ENCODE measurements around the gene C5orf34.
"Not testable (repeated sequence)": the region's sequence is repeated elsewhere in the genome, so short reads cannot be mapped to it uniquely, and the experiment has no call there.

The C5orf34 gene

DNA sequence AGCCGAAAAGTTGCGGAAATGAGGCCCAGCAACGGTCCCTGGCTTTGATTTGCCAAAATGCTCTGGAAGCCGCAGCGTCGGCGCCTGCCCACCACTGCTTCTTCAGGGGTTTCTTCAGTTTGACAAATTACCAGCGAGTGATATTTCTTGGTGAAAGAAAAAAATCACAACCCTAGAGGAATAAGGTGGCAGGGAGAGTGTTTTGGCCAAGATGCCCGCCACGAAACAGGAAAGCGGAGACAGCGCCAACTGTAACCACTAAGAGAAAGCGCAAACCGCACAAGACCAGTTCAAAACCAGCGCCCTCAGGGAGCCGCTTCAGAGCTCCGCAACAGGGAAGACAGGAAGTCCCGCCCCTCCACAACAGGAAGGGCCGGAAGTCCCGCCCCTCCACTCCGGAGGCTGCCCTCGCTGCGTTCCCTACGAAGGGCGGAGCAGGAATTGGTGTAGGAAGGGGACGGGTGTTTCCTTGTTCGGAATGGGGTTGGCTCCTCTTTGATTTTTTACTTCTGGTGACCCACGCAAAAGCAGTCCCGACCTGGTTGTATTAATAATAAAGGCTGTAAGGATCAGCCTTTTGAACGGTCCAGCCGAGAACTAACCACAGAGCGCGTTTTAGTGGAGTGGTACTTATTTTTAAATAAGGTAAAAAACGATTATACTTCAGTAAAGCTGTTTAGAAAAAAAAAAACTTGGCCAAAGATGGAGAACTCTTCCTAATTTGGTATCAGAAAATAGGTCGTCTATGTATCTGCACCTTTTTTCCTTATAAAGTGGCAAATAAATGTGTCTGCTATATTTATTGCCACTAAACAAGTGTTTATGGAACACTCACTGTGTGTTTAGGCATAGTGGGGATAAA is at the start of gene C5orf34:
Gene C5orf34, minus strand, starts transcription at position 333 of the 862 bp plus-strand sequence. CDS start 5,809 bp downstream, outside the sequence.
- Mint-ChIP-seq H3K27ac (peak within 1 kb of the TSS; percentile 97), H3K27me3 (ENCODE audit: low read depth) (no peaks in the 10 kb centered on the region), H3K4me1 (ENCODE audit: low read depth) (peaks cover 30% of the 10 kb centered on the region), H3K9me3 (no peaks in the 10 kb centered on the region), H3K4me3 (peak within 1 kb of the TSS; percentile 90), H3K36me3 (ENCODE audit: low read depth) (peaks cover 9% of the 10 kb centered on the region)

GRCh38 chr5:43564289-43564850 is 49.4 kb upstream of the C5orf34 start:
- Mint-ChIP-seq H3K4me1 (ENCODE audit: low read depth) (no peaks in the 10 kb centered on the region), H3K9me3 (no peaks in the 10 kb centered on the region), H3K27ac (no peak overlapping the region), H3K27me3 (ENCODE audit: low read depth) (peaks cover 16% of the 10 kb centered on the region), H3K4me3 (no peak overlapping the region), H3K36me3 (ENCODE audit: low read depth) (no peaks in the 10 kb centered on the region)

- Mint-ChIP-seq H3K4me3 (no peak overlapping the region), H3K36me3 (ENCODE audit: low read depth) (no peaks in the 10 kb centered on the region), H3K4me1 (ENCODE audit: low read depth) (no peaks in the 10 kb centered on the region), H3K27ac (no peak overlapping the region), H3K27me3 (ENCODE audit: low read depth) (peaks cover 16% of the 10 kb centered on the region), H3K9me3 (no peaks in the 10 kb centered on the region)
Observed at GRCh38 chr5:43563321-43563720, 48.4 kb upstream of the C5orf34 start.

DNA sequence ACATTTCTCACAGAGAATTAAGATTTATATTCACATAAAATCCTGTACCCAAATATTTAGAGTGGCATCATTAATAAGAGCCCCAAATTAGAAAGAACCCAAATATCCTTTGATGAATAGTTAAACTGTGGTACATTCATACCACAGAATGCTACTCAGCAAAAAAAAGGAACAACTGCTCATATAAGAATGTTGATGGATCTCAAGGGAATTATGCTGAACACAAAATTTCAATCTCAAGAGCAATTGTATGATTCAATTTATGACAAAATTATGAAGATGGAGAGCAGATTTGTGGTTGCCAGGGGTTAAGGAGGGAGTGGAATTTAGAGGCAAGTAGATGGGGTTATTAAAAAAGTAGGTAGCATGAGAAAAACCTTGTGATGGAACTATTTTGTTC is 46.4 kb upstream of the C5orf34 start:
- Mint-ChIP-seq H3K4me3 (no peak overlapping the region), H3K27me3 (ENCODE audit: low read depth) (peaks cover 16% of the 10 kb centered on the region)

DNA sequence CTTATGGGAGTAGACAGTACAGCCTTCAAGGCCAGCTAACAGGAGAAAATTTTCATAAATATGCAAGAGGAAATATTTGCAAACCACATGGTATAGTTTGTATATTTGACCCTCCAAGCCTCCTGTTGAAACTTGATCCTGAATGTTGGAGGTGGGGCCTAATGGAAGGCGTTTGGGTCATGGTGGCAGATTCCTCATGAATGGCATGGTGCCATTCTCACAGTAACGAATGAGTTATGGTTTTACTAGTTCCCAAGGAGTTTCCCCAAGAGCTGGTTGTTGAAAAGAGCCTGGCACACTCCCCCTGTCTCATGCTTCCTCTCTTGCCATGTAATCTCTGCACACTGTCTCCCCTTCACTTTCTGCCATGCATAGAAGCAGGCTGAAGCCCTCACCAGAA is 45.2 kb upstream of the C5orf34 start:
- no peaks in the 10 kb centered on the region for H3K36me3 Mint-ChIP-seq (ENCODE audit: low read depth)
- peaks cover 16% of the 10 kb centered on the region for H3K27me3 Mint-ChIP-seq (ENCODE audit: low read depth)
- H3K27ac Mint-ChIP-seq = no peak overlapping the region
- H3K4me1 Mint-ChIP-seq (ENCODE audit: low read depth) = peaks cover 11% of the 10 kb centered on the region
- H3K4me3 Mint-ChIP-seq = no peak overlapping the region
- no peaks in the 10 kb centered on the region for H3K9me3 Mint-ChIP-seq

More for the DNA sequence above, 46.4 kb upstream of the C5orf34 start:
- peaks cover 6% of the 10 kb centered on the region for H3K4me1 Mint-ChIP-seq (ENCODE audit: low read depth)
- H3K36me3 Mint-ChIP-seq (ENCODE audit: low read depth) = no peaks in the 10 kb centered on the region
- H3K9me3 Mint-ChIP-seq = no peaks in the 10 kb centered on the region
- no peak overlapping the region for H3K27ac Mint-ChIP-seq

DNA sequence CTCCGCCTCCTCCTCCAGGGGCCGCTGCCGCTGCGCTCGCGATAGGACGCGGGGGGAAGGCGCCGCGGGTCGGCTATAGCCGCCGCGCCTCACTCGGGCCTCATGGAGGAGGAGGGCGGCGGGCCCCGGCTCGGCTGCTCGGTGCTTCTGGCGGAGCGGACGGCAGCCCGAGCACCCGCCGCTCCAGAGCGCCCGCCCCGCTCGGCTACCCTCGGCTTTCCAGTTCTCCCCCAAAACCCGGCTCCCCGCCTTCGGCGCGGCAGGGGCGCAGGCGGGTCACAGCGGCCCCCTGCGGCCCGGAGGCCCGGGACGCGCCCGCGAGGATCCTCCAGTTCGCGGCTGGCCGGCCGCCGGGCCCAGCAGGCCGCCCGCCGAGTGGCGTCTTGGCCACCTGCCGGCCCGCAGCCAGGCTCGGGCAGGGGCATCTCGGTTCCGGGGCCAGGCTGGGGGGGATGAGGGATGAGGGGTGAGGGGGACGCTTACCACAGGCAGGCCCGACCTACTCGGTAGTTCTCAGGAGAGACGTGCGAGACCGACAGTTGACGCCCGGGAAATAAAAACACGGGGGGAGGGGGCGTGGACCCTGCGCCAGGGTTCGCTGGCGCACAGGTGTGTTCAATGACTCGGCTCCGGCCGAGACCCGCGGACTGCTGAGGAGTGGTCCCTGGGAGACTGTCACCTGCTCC is 42.1 kb upstream of the C5orf34 start, which contains the start of gene PAIP1:
Gene PAIP1, minus strand, starts transcription at position 221 of the 686 bp plus-strand sequence. CDS start 231 bp downstream, outside the sequence.
- Mint-ChIP-seq H3K27me3 (ENCODE audit: low read depth) (peaks cover 13% of the 10 kb centered on the region), H3K4me3 (peak within 1 kb of the TSS; percentile 87), H3K36me3 (ENCODE audit: low read depth) (peaks cover 2% of the 10 kb centered on the region), H3K27ac (peak within 1 kb of the TSS; percentile 89), H3K4me1 (ENCODE audit: low read depth) (peaks cover 14% of the 10 kb centered on the region), H3K9me3 (no peaks in the 10 kb centered on the region)

- not testable (repeated sequence) for H3K9me3 Mint-ChIP-seq
Observed at GRCh38 chr5:43556607-43556856, 41.6 kb upstream of the C5orf34 start.

GRCh38 chr5:43555895-43556606 is 41.1 kb upstream of the C5orf34 start:
- peaks cover 3% of the 10 kb centered on the region for H3K36me3 Mint-ChIP-seq (ENCODE audit: low read depth)
- H3K27ac Mint-ChIP-seq = peak overlapping the region; percentile 89
- peaks cover 9% of the 10 kb centered on the region for H3K27me3 Mint-ChIP-seq (ENCODE audit: low read depth)
- H3K4me3 Mint-ChIP-seq = peak overlapping the region; percentile 87
- no peaks in the 10 kb centered on the region for H3K9me3 Mint-ChIP-seq
- H3K4me1 Mint-ChIP-seq (ENCODE audit: low read depth) = peaks cover 15% of the 10 kb centered on the region

More at GRCh38 chr5:43556607-43556856, 41.6 kb upstream of the C5orf34 start:
- not testable (repeated sequence) for H3K27ac Mint-ChIP-seq; H3K4me3 Mint-ChIP-seq; H3K36me3 Mint-ChIP-seq (ENCODE audit: low read depth)
- Mint-ChIP-seq H3K4me1 (ENCODE audit: low read depth) (peaks cover 14% of the 10 kb centered on the region), H3K27me3 (ENCODE audit: low read depth) (peaks cover 12% of the 10 kb centered on the region)

GRCh38 chr5:43554497-43554896 is 39.5 kb upstream of the C5orf34 start:
- Mint-ChIP-seq H3K36me3 (ENCODE audit: low read depth) (peaks cover 6% of the 10 kb centered on the region), H3K27me3 (ENCODE audit: low read depth) (peaks cover under 1% of the 10 kb centered on the region), H3K4me1 (ENCODE audit: low read depth) (peaks cover 19% of the 10 kb centered on the region), H3K4me3 (no peak overlapping the region), H3K27ac (no peak overlapping the region), H3K9me3 (no peaks in the 10 kb centered on the region)

GRCh38 chr5:43553381-43553780 is 38.4 kb upstream of the C5orf34 start:
- Mint-ChIP-seq H3K4me1 (ENCODE audit: low read depth) (peaks cover 19% of the 10 kb centered on the region), H3K27me3 (ENCODE audit: low read depth) (no peaks in the 10 kb centered on the region), H3K4me3 (no peak overlapping the region), H3K9me3 (no peaks in the 10 kb centered on the region), H3K36me3 (ENCODE audit: low read depth) (peaks cover 10% of the 10 kb centered on the region), H3K27ac (no peak overlapping the region)

- H3K4me1 Mint-ChIP-seq (ENCODE audit: low read depth) = peaks cover 12% of the 10 kb centered on the region
- H3K4me3 Mint-ChIP-seq = no peak overlapping the region
- no peak overlapping the region for H3K27ac Mint-ChIP-seq
- peaks cover 12% of the 10 kb centered on the region for H3K36me3 Mint-ChIP-seq (ENCODE audit: low read depth)
- no peaks in the 10 kb centered on the region for H3K27me3 Mint-ChIP-seq (ENCODE audit: low read depth)
- no peaks in the 10 kb centered on the region for H3K9me3 Mint-ChIP-seq
Observed at GRCh38 chr5:43551731-43552130, 36.8 kb upstream of the C5orf34 start.

DNA sequence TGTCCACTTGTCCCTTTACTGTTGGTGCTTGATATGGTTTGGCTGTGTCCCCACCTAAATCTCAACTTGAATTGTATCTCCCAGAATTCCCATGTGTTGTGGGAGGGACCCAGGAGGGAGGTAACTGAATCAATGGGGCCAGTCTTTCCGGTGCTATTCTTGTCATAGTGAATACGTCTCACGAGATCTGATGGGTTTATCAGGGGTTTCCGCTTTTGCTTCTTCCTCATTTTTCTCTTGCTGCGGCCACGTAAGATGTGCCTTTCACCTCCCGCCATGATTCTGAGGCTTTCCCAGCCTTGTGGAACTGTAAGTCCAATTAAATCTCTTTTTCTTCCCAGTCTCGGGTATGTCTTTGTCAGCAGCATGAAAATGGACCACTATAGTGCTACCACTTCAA is 34.3 kb upstream of the C5orf34 start:
- H3K36me3 Mint-ChIP-seq (ENCODE audit: low read depth) = peaks cover 28% of the 10 kb centered on the region
- H3K27ac Mint-ChIP-seq, H3K9me3 Mint-ChIP-seq: not testable (repeated sequence)

GRCh38 chr5:43548358-43548757 is 33.4 kb upstream of the C5orf34 start:
- Mint-ChIP-seq H3K27ac (no peak overlapping the region), H3K9me3 (no peaks in the 10 kb centered on the region), H3K4me3 (no peak overlapping the region), H3K36me3 (ENCODE audit: low read depth) (peaks cover 31% of the 10 kb centered on the region), H3K27me3 (ENCODE audit: low read depth) (no peaks in the 10 kb centered on the region), H3K4me1 (ENCODE audit: low read depth) (peaks cover 14% of the 10 kb centered on the region)

More for the DNA sequence above, 34.3 kb upstream of the C5orf34 start:
- H3K4me1 Mint-ChIP-seq (ENCODE audit: low read depth) = peaks cover 12% of the 10 kb centered on the region
- not testable (repeated sequence) for H3K27me3 Mint-ChIP-seq (ENCODE audit: low read depth); H3K4me3 Mint-ChIP-seq

- Mint-ChIP-seq H3K36me3 (ENCODE audit: low read depth) (peaks cover 36% of the 10 kb centered on the region), H3K27ac (no peak overlapping the region), H3K27me3 (ENCODE audit: low read depth) (no peaks in the 10 kb centered on the region), H3K4me1 (ENCODE audit: low read depth) (peaks cover 14% of the 10 kb centered on the region), H3K4me3 (no peak overlapping the region), H3K9me3 (no peaks in the 10 kb centered on the region)
Observed at GRCh38 chr5:43547532-43547931, 32.6 kb upstream of the C5orf34 start.
